SK-N-SH treated with all-trans-retinoic acid at 6 μM for 48 hours (cell line): ENCODE measurements around the gene EPB41L2.

Experiments used
- BACH2 ChIP-seq: fragments of 250-450 bp; sonication (Bioruptor Pico); IDR thresholded peaks from 2 replicates; pipeline ENCODE4 v1.9.0; 2021; ENCODE audit warnings: mild to moderate bottlenecking, borderline replicate concordance
- GLIS3 ChIP-seq: fragments of 250-450 bp; sonication (Bioruptor Pico); IDR thresholded peaks from 2 replicates; pipeline ENCODE4 v1.5.0; 2020; ENCODE audit warnings: mild to moderate bottlenecking, moderate library complexity
- POU6F1 ChIP-seq: fragments of 250-450 bp; sonication (Bioruptor Pico); IDR thresholded peaks from 2 replicates; pipeline ENCODE4 v1.8.0; 2021; ENCODE audit warnings: low read depth, mild to moderate bottlenecking, moderate library complexity, borderline replicate concordance
- TOX ChIP-seq: fragments of 250-450 bp; sonication (Bioruptor Pico); IDR thresholded peaks from 2 replicates; pipeline ENCODE4 v1.8.0; 2021; ENCODE audit warnings: mild to moderate bottlenecking, moderate library complexity, borderline replicate concordance
- ZNF8 ChIP-seq: fragments of 450-650 bp; formaldehyde crosslinking; IDR thresholded peaks from 2 replicates; pipeline ENCODE4 v1.5.0; 2020; ENCODE audit warnings: mild to moderate bottlenecking, moderate library complexity

DNA sequence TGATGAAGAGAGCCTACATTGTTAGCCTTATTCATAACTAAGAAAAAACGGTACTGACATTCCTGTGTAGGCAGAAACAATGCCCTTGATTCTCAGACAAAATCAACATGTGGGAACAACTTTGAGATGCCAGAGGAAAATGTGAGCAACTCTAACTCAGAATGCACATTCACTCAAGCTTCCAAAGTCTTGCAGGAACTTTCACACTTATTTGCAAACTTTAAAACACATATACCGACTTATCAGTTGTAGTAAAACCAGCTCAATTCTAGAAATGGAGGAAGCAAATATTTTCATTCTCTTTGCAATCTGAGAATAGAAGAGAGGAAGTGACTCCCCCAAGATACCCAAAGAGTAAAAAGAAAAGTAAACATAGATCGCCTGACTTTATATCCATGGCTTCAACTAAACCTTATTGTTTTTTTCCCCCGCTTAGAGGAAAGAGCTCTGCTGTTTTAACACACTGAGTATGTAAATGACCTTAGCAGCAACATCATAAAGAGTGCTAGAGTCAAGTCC, 117.6 kb downstream of the EPB41L2 start:
- no peak for TF ChIP-seq TOX (CRISPR knock-in tag)
- no peak for TF ChIP-seq POU6F1
- no peak for TF ChIP-seq GLIS3
- no peak for TF ChIP-seq ZNF8
- no peak for TF ChIP-seq BACH2 (CRISPR knock-in tag)
